HCEC 1CT (cell line): ENCODE data around the gene SLX4IP.

ENCODE experiments used
- DNase-seq: peaks from one replicate; pipeline ENCODE4 v3.0.0-alpha.2; 2017

Gene SLX4IP

DNA sequence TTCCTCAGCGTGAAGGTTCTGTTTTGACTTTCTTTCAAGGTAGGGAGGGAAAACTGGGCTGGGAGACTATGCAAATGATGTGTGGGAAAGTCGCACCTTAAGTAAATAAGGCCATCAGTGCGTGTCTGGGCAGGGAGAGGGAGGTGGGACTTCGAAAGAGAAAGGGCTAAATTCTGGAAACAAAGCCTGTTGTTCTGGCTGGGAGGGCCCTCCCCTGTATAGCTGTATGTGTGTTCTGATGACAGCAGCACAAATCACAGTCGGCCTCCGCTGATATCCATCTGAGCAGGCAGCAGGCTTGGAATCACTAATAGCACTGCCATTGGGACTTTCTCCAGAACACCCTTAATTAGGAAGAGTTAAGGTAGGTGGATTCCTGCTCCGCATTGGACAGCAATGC is 219.5 kb downstream of the SLX4IP start:
- DNase-seq = no peak

DNA sequence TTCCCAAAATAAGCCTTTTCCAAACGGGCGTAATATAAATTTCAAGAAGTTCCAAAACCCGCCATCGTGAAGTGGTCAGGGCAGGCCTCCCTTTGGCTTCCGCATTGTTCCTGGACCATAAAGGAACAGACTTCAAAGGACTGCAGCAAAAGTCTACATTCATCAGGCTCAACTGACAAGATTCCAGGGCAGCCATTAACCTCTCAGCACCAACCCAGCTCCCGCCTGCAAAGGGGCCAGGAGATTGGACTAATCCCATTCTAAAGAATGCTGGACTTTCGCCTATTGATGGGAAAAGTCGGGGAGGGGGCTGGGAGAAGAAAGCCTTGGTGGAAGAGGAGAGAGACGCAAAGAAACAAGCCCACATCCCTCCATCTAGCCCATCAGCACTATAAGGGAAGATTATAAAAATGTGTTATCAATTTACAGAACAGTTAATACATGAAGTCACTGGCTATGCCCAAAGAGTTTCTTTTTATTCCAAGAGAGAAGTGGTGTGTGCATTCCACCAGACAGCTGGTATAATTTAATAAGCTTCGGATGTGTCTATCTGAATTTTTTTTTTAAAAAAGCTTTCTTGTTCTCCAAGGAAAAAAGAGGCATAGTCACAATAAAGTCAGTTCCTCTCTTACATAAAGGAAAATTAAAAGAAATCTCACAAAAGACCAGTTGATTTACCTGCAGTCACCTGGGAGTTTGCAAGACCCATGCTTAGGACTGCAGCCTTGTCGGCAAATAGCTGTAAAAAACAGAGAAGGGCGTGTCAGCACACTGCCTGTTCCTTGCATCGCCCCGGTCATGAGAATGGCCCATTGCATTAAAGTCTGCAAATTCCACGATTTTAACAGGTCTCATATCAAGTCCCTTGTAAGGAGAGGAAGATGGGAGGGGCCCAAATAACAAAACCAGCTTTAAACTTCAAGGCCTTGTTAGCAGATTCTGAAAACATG is 220.9 kb downstream of the SLX4IP start:
- no peak for DNase-seq

DNA sequence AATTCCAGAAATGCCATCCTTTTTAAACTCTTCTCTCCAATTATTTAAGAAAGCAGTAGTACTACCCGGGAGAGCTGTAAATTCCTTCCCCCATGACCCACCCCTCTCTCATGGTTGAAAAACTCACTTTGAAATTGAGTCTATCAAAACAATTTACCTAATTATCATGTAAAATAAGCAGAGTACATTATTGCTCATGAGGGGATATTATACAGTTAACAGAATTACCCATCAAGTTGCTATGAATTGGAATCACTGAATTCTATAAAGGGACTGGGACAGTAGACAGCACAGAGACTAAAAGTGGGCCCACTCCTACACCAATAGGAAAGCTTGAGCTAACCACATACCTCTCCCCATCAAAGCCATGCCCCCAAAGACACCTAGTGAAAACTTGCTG is 222.3 kb downstream of the SLX4IP start:
- DNase-seq = no peak

DNA sequence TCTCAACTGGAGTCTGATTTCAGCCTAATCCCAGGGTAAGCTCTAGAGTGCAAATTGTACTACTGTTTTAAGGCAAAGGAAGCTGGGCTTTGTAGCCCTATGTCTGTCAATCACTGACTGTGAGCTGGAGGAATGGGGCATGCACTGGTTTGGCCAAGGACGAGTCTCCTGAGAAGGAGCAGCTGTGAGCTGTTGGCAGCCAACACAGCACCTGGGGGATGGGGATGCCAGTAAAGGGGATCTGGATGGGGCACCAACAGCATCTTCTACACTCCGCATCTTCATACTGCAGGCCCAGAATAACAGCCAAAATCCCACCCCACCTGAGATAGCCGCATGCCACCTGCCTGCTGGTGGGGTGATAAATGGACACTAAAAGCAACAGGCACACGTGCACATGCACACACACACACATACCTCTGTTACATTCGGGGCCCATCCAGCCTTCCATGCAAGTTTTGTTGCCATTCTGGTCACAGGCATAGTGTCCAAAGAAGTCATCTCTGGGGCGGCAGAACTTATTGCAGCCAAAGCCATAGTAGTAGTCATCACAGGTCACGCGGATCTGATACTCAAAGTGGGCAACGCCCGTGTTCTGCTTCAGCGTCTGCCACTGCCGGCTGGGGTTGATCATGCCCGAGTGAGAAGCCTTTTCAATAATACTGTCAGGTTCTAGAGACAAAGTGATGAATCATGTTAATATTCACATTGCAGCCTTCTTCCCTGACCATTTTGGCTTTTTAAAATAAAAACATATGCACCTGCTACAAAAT is 223.1 kb downstream of the SLX4IP start:
- DNase-seq = no peak

DNA sequence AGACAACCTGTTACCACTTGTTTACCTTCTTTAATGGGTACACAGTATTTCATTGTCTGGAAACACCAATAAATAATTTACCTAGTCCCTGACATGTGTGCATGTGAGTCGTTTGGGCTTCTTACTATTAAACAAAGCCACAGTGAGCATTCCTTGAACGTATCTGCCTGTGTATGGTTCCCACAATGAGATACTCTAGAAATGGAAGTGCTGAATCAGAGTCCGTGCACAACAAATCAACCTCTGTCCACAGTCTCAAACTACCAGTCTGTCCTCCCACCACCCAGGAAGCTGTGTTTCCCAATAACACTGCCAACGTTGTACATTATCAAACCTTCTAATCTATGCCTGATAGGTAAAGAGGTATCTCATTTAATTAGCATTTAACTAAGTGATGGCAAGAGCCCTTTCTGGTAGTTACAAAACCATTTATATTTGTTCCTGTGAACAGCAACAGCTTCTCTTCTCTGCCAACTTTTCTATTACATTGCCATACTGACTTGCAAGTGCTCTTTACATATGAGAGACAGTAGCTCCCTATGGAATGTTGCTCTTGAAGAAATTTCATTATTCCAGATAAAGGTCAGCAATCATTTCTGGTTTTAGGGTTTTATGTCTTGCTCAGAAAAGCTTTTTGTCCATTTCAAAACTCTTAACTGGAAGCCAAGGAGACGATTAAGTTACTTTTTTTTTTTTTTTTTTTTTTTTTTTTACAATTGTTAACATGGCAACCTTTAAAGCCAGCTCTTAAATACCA is 223.9 kb downstream of the SLX4IP start:
- DNase-seq = no peak

DNA sequence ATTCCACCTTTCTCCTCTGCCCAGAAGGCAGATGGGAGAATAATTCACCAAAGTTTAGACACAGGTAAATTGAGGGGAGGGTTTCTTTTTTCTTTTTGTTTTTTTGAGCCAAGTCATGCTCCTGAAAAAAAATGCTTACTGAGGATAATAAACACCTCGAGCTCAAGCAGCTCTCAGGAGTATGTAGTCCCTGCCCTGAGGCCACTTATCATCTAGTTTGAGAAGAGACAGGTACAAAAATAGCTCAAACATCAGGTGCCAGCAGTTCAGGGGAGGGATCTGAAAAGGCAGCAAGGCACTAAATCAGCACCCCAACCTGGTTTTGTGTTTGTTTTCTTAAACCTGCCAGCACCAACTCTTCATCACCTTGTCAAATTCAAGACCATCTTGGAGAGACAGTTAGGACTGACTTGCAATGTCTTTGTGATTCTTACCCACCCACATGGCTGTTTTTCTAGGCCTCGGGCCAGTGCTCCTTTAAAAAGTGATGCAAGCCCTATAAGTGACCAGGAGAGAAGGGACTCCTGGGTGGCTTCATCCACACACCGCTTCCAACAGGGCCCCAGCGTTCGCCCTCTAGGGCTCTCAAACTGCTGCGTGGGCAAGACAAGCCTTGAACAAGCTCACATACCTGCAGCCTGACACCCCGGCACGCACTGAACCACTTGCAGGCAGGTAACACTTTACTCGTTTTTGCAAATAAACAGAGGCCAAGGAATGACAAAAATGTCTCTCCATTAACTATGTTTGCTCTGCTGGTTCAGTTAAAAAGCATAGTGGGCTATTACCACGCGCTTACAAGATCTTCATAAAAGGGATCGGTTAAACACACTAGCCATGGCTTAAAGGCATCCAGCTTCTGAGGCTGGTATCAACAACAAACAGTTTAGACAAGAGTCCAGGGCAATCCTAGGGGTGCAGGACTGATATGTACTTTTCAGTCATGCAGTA is 224.8 kb downstream of the SLX4IP start:
- DNase-seq = no peak

DNA sequence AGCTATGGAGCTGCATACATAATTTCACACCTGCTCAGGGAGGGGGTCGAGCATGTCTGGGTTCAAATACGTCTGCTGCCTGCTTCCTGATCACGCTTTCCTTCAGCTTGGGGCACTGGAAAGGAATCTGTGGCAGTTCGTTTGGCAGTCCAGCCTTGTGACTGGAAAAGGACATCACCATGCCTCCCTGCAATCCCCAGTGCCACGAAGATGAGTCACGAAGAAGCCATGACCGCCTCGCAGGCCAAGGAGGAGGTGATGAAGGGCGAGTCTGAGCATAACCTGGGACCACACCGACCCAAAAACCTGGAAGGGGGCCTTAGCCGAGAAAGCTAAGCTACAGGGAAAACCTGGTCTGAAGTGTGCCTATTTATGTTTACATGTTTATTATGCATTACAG is 225.6 kb downstream of the SLX4IP start:
- no peak for DNase-seq

DNA sequence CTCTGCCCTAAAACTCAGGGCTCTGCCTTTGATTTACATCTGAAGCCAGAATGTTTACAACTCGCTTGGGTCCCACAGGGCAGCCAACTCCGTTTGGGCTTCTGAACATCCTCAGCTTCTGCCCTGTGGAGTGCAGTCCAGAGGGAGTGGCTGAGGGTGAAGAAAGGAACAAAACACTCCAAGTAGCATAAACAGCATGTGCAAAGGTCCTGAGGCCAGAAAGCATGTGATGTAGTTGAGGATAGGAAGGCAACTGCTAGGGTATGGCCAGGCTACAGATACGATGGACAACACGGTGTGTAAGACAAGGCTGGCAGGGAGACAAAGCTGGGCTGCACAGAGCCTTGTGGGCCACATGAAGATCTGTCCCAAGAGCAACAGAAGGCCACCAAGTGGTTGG is 226.2 kb downstream of the SLX4IP start:
- no peak for DNase-seq

DNA sequence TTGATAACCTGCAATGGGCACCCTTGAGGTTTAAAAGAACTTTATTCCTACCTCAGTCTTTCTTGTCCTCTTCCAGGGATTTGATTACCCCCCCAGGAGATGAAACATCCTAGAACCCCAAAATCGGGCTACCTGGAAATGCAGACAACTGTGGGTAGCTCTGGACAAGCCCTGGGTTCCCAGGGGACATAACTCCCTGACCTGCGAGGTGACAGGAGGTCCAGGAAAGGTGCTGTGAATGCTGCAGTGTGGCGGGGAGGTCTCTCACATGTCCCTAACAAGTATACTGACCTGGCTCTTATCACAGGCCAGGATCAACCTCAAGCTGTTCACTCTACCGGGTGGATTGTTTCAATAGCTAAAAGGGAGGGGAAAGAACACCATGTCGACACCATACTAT is 227.0 kb downstream of the SLX4IP start:
- DNase-seq = no peak

DNA sequence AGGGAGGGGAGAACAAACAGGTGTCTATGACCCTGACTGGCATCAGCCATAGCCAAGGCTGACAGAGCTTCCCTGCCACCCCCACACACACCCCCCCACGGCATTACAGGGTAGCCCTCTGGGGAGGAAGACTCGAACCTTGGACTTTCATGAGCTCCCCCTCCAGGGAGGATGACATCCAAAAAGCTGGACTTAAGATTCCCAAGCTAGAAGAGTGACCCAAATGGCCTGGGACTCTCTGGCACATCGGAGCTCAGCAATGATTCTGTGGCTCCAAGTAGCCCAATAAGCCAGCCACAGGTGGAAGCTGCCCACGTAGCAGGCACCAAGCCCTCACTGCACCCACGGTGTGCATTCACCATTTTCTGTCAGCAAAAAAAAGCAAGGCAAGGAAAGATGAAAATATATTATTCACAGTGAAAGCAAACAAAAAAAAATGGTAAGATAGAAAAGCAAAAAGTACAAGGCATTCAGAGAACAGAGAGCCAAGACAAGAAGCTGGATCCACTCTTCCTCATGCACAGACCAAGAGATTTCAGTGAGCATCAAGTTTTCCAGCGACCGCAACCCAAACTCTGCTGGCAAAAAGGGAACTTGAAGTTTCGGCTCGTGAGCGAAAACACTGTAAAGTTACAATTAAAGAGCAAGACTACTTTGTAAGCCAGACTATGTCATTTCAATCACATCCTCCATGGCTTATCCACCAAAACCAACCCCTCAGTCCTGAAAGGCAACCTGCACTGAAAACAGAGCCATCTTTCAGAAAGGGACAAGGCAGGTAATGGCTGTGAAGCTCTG is 227.8 kb downstream of the SLX4IP start:
- no peak for DNase-seq

DNA sequence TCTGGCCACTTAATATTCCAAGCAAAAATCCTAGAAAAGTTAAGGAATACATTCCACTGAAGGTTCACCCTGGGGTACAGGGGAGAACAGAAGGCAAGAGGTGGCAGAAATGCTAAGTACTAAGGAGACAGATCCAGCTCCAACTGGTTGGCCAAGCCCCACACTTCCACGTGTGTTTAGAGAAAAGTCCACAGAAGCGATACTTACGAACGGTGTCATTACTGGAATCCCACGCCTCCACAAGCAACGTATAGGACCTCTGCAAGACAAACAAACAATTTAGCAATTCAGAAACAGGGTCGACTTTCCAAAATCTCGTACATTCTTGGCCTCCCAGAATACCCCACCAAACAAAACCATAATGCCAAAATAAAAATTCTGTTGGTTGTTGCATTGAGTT is 228.7 kb downstream of the SLX4IP start:
- no peak for DNase-seq

DNA sequence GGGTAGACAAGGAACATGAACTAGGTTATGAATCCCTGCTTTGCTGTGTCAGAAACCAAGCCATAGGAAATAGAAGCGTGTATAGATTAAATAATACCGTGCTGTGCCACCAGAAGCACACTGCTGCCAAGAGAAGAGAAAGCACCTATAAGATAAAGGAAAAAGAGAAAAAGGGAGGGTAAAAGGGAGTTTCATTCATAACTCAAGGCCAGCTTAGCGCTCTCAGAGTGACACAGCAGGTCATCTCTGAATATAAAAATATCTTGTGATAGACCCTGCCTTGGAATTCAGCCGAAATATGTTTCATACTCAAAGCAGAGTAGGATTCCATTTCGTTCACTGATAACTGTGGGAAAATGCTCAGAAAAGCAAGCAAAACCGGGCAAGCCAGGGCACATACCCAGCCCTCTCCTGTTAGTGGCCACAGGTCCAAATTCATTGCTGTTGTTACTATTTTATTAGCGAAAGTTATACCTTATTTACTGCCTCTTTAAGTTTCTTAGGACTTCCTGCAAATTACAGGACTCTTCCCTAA is 230.0 kb downstream of the SLX4IP start:
- DNase-seq = no peak

DNA sequence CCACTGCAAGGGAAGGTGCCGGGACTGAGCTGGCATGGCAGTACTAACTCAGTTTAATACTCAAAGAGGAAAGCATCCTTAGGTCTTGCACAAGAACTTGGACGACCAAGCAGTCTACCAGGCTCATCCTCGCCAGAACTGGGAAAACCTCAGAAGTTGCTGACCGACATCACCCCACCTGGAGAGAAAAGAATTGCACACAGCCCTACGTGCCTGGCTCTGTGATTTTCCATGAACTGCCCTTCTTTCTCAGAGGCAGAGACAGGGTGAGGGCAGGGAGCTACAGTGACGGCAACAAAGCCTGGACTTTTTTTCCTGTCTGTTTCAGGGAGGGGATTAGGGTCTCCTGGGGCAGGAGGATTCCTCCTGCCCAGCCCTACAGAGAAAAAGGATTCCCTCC is 230.7 kb downstream of the SLX4IP start:
- no peak for DNase-seq

DNA sequence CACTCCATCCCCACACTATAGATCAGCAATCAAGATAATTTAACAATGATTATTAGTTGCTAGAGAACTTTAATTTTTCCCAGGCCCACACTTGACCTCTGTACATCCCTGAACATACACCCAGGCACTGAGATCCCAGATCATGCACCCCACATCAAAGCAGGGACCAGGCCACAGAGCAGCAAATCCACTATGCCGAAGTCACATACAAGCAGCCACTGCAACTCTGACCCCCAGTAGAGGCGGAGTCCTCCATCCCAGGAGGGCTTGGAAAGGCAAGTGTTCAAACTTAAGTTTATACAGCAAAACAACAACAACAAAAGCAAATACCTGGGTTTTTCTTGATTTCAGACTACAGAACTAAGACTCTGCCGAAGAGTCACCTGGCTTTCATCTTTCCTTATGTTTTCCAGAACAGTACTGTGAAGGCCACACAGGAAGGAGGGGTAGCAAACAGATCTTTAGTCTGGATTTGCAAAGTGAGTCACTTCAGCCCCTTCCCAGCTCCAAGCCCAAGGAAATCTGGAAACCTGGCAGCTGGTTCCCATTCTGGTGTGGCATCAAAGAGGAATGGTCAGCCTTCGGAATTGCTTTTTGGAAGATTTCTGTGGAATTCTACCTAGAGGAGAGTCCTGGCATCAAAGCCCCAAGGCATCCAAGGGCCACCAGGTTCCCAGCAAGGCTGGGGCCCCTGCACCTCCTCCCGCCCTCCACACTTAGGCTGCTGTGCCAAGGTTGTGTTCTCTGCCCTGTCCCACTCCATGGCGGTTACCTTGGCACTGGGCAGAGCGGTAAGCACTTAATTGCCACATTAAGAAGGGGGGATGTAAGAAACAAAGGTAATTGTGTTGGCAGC is 231.3 kb downstream of the SLX4IP start:
- no peak for DNase-seq

DNA sequence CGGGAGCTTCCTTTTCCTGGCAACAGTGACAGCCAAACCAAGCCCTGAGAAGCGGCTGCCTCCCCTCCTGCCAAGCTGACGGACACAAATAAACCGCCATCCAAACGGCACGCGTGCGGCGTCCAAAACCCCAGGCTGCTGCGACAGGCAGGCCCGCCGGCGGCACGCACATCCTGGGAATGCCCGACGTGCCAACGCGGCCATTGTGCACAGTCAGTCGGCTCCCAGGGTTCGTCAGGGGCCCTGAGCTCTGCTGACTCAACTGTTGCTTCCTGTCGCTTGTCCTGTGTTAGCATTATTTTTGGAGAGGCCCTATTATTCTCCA is 231.9 kb downstream of the SLX4IP start:
- DNase-seq = no peak

DNA sequence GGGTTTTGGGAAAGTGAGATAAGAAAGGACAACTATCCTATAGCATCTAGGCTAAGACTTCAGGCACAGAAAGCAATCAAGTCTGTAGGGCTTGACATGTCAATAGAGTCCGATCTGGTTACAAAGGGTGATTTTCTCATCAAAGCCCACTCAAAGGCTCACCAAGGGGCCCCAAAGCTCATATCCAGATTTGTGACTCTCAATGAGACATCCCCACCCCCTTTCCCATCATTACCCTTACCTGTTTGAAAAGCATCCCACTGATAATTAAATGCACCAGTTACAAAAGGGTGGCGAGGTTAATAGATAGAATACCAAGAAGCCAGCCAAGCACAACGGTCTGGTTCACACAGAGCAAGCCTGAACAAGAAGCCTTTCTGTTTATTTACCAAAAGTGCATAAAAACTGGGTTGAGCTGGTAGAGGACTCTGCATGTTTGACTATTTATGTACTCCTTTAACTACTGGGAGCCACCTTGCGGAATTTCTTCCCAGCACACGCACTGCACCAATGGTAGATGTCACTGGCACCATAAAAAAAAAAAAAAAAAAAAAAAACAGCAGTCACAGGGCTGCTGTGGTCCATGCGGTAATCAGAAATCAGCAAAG is 232.6 kb downstream of the SLX4IP start:
- DNase-seq = no peak

DNA sequence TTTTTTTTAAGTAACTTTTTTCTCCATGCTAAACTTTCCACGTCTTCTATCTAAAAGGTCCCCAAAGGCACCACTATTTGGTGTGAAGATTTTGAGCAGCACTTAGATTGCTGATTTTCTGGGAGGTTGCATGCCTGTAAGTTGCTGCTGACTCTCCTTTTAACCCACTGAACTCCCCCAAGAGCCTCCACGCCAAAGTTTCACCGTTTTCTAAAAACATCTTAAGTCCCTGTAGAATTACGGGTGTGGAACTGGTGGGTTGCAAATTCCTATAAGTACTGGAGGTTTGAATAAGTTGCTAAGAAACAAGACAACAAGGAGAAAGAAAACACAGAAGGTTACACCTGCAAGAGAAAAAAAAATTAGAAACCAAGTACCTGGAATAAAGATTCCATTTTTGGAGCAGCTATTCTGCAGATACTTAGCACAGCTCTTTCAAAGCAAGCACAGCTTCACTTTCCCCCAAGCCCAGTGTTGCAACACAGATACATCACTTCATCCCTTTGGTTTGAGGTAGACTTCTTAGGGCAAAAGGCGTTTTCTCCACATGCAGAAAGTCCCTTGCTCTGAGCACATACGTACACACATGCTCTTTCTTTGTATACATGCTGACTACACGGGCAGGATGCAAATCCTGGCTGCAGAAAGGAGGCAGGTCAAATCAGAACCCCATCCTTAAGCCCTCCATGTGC is 233.7 kb downstream of the SLX4IP start:
- no peak for DNase-seq

DNA sequence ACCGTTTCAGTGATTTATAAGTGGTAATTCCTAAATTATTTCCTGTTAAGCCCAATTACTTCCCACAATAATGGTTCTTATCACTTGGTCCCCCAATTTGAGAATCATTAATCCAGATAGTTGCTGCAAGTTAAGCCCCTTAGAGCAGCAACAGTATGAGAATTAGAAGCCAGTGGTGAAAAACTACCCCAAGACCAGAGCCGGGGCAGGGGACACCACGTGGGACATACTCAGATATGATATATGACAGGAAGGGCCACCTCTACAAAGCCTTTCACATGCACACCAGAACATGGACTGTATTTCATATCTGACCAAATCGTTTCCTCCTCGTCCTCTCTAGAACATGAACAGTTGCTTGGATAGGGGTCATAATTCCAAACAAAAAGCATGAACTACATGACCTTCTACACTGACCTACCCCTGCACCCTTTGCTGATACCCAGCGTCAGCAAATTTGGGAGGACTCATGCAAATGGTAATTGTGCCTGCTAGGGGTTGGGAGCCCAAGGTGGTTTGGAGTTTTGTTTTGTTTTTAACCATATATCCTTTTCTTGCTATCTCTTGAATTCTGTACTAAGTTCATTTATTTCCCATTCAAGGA is 234.8 kb downstream of the SLX4IP start:
- DNase-seq = no peak
